ENCODE results near the gene TTC39A.

- TF ChIP-seq CTCF (IDR thresholded peaks at IDR 0.05), result no peak
- no peak for TF ChIP-seq POLR2A (IDR thresholded peaks at IDR 0.05)
- no peak for TF ChIP-seq POLR2AphosphoS5 (IDR thresholded peaks at IDR 0.05; ENCODE audit: insufficient read depth in 1 of 2, low read depth in 1 of 2)
Measured at GRCh38 chr1:51342591-51343206, 12.3 kb upstream of the TTC39A start.

Measured in vagina (tissue), 2 donors.